ENCODE measurements around the gene BRD4. TPM values are rescaled to one million over a fixed set of nuclear protein-coding genes. Genes with fewer than 3 reads are reported as not detected.

The BRD4 gene
- total and polyA plus RNA-seq, 2 experiments from 2014 or later, result 63.8 to 115 TPM

GRCh38 chr19:15291089-15291488 lies 41.2 kb downstream of the BRD4 start (continued):
- TF ChIP-seq CTCF (conservative IDR thresholded peaks at IDR 0.05; ENCODE audit: low read depth in 2 of 2) (no peak), ZNF114 (CRISPR knock-in tag; IDR thresholded peaks at IDR 0.05) (no peak), EZH2phosphoT487 (IDR thresholded peaks at IDR 0.05; ENCODE audit: unreplicated experiment) (no peak), NANOG (IDR thresholded peaks at IDR 0.05; ENCODE audit: borderline replicate concordance) (no peak), REST (IDR thresholded peaks at IDR 0.05; ENCODE audit: unreplicated experiment) (no peak), EZH2 (IDR thresholded peaks at IDR 0.05; ENCODE audit: low read depth, unreplicated experiment) (no peak), JUNB (IDR thresholded peaks at IDR 0.05; ENCODE audit: unreplicated experiment) (no peak), POLR2AphosphoS5 (IDR thresholded peaks at IDR 0.05; ENCODE audit: low read depth) (no peak)

GRCh38 chr19:15290166-15290565 lies 42.2 kb downstream of the BRD4 start:
- Mint-ChIP-seq H3K4me3 (no peak overlapping the region), H3K4me1 (peaks cover 88% of the 10 kb centered on the region), H3K27me3 (ENCODE audit: insufficient read depth, low read depth, poor library complexity) (peaks cover 5% of the 10 kb centered on the region), H3K27ac (0 out of 2 replicates have a peak overlapping the region, but pooled peaks have one; percentile 3), H3K9me3 (no peaks in the 10 kb centered on the region), H3K36me3 (ENCODE audit: low read depth) (peaks cover 4% of the 10 kb centered on the region; the same call in 2 of the 3 replicates)
- no peak overlapping the region; the same call in 1 of the 2 replicates for H3K4me2 ChIP-seq
- peaks cover 88% of the 10 kb centered on the region for H3K4me1 ChIP-seq (ENCODE audit: insufficient read depth)
- H3K9me2 ChIP-seq (ENCODE audit: insufficient read depth), result no peaks in the 10 kb centered on the region
- ATAC-seq (no peak), DNase-seq (ENCODE audit: low spot score) (no peak)
- no peaks in the 10 kb centered on the region for H3K36me3 ChIP-seq (ENCODE audit: insufficient read depth)
- no peaks in the 10 kb centered on the region for H3K27me3 ChIP-seq (ENCODE audit: insufficient read depth)
- peak overlapping the region; percentile 72 for H3K27ac ChIP-seq (ENCODE audit: low read depth)
- H3F3A ChIP-seq (replicated peaks; ENCODE audit: low read depth), result peaks cover 4% of the 10 kb centered on the region
- H4K20me1 ChIP-seq (replicated peaks; ENCODE audit: insufficient read depth), result peaks cover 99% of the 10 kb centered on the region
- H3K79me2 ChIP-seq (replicated peaks; ENCODE audit: insufficient read depth), result peaks cover 100% of the 10 kb centered on the region
- no peak overlapping the region for H2AFZ ChIP-seq
- H3K4me3 ChIP-seq, result no peak overlapping the region
- TF ChIP-seq NANOG (IDR thresholded peaks at IDR 0.05; ENCODE audit: borderline replicate concordance) (no peak), EZH2 (IDR thresholded peaks at IDR 0.05; ENCODE audit: low read depth, unreplicated experiment) (no peak), STAT1 (IDR thresholded peaks at IDR 0.05; ENCODE audit: unreplicated experiment) (no peak), CTCF (conservative IDR thresholded peaks at IDR 0.05; ENCODE audit: low read depth in 2 of 2) (no peak), EZH2phosphoT487 (IDR thresholded peaks at IDR 0.05; ENCODE audit: unreplicated experiment) (no peak), CREB1 (CRISPR knock-in tag; IDR thresholded peaks at IDR 0.05; ENCODE audit: low read depth) (no peak), ETS1 (IDR thresholded peaks at IDR 0.05) (no peak), POLR2AphosphoS5 (IDR thresholded peaks at IDR 0.05; ENCODE audit: low read depth) (no peak), REST (IDR thresholded peaks at IDR 0.05; ENCODE audit: unreplicated experiment) (no peak), ZNF114 (CRISPR knock-in tag; IDR thresholded peaks at IDR 0.05) (no peak)
